ENCODE data around the gene CEP104. TPM values are rescaled to one million over a fixed set of nuclear protein-coding genes. Genes with fewer than 3 reads are reported as not detected.

The CEP104 gene
- total RNA-seq, 1 donor from 2014 or later: 18.3 TPM

DNA sequence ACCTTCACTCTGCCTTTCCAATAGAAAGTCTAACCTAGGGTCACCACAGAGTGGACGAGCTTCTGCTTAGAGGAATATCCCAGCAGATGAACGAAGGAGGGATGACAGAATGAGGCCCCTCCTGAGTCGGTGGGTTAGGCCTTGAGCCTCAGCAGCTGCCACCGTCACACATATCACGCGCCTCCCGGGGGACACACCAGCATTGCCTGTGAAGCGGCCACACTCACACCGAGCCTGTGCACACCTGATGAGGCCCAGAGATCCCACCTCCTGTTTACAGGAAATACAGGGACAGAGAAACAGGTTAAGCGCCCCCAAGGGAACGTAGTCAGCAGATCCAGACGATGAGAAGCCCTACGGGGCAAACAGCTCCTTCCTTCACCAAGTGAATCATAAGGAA lies 35.6 kb downstream of the CEP104 start:
- DNase-seq (ENCODE audit: low read depth): no peak
- TF ChIP-seq, protein P1, sequence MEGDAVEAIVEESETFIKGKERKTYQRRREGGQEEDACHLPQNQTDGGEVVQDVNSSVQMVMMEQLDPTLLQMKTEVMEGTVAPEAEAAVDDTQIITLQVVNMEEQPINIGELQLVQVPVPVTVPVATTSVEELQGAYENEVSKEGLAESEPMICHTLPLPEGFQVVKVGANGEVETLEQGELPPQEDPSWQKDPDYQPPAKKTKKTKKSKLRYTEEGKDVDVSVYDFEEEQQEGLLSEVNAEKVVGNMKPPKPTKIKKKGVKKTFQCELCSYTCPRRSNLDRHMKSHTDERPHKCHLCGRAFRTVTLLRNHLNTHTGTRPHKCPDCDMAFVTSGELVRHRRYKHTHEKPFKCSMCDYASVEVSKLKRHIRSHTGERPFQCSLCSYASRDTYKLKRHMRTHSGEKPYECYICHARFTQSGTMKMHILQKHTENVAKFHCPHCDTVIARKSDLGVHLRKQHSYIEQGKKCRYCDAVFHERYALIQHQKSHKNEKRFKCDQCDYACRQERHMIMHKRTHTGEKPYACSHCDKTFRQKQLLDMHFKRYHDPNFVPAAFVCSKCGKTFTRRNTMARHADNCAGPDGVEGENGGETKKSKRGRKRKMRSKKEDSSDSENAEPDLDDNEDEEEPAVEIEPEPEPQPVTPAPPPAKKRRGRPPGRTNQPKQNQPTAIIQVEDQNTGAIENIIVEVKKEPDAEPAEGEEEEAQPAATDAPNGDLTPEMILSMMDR (conservative IDR thresholded peaks at IDR 0.05; ENCODE audit: low read depth, low read length): no peak
- H3K4me3 ChIP-seq (ENCODE audit: low read depth, low read length): no peak overlapping the region

DNA sequence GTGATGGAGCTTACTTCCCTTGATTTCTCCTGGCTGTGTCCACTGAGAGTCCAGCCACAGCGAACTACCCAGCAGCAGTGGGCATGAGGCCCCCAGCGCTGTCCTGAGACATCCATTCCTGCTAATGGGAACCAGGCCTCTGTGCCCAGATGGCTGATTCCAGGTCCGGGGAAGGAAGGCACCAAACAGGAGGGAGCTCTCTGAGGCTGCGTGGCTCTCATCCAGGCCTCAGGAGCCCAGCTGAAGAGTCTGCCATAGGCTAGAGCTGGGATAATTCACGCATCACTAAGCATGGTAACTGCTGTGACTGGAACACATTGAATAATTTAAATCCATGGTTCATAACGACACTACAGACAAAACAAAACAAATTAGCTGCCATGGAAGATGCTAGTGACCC lies 36.0 kb downstream of the CEP104 start:
- TF ChIP-seq, protein P1 (conservative IDR thresholded peaks at IDR 0.05; ENCODE audit: low read depth, low read length): no peak
- DNase-seq (ENCODE audit: low read depth): no peak
- H3K4me3 ChIP-seq (ENCODE audit: low read depth, low read length): no peak overlapping the region

DNA sequence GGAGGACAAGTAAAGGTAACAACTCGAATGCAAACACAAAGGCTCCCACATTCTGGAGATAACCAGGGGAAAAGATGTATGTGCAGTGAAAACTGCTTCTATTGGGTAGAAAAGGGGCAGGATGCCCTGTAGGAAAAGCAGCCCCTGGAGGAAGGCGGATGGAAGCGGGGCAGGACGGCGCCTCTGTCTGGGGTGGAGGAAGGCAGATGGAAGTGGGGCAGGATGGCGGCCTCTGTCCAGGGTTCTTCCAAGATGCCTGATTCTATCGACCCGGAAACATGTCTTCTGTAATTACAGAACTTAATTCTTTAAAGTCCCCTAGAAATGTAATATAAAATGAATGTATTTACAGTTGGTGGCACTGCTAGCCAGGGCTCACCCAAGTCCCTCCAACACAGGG lies 36.7 kb downstream of the CEP104 start:
- no peak overlapping the region for H3K4me3 ChIP-seq (ENCODE audit: low read depth, low read length)
- no peak for DNase-seq (ENCODE audit: low read depth)
- TF ChIP-seq, protein P1 (conservative IDR thresholded peaks at IDR 0.05; ENCODE audit: low read depth, low read length): no peak

DNA sequence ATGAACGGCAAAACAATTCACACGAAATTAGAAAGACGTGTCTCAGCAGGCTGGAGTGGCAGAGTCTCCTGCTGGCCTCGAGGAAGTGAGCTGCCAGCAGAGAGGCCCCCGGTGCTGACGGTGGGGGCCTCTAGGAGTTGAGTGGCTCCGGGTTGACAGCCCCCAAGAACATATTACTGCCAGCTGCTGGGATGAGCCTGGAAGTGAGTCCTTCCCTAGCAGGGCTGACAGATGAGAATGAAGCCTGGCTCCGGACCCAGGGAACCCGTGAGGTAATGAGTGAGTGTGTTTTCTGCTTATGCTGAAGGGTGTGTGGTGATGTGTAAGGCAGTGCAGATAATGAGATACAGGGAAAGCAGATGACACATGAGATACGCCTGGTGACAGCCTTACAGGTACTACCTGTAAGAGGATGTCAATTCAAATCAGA lies 37.2 kb downstream of the CEP104 start:
- DNase-seq (ENCODE audit: low read depth): no peak
- H3K4me3 ChIP-seq (ENCODE audit: low read depth, low read length): no peak overlapping the region
- TF ChIP-seq, protein P1 (conservative IDR thresholded peaks at IDR 0.05; ENCODE audit: low read depth, low read length): no peak

DNA sequence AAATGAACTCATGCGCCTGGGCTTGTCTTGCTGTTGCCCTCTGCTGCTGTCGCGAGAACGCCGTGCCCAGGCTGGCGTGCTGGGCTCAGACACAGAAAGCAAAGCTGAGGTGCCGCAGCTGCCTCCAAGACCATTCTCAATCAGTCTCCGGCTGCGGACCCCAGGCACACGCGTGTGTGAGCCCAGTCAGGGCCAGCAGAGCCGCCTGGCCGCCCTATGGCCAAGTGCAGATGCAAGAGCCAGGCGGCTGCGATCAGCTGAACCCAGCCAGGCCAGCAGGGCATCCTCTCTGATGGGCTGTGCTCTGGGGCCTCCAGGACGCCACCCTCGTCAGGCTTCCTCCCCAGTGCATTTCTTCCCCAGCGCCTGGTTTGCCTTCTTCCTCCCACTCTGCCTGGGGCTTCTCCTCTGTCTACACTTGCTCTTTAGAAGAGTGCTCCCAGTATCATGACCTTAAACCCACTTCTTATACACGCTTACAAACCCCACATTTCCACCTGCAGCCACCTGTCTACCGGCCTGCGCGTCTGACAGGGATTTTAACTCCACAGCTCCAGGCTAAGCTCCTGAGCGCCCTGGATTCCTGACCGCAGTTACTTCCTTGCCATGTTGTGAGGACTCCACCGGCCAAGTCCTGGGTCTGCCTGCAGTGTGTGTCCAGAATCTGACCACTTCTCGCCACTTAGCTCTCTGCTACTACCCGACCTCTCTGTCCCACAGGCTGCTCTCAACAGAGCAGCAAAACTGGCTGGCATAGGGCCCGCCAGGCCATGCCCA lies 39.0 kb downstream of the CEP104 start:
- no peak overlapping the region for H3K4me3 ChIP-seq (ENCODE audit: low read depth, low read length)
- TF ChIP-seq, protein P1 (conservative IDR thresholded peaks at IDR 0.05; ENCODE audit: low read depth, low read length): no peak
- DNase-seq (ENCODE audit: low read depth): no peak

DNA sequence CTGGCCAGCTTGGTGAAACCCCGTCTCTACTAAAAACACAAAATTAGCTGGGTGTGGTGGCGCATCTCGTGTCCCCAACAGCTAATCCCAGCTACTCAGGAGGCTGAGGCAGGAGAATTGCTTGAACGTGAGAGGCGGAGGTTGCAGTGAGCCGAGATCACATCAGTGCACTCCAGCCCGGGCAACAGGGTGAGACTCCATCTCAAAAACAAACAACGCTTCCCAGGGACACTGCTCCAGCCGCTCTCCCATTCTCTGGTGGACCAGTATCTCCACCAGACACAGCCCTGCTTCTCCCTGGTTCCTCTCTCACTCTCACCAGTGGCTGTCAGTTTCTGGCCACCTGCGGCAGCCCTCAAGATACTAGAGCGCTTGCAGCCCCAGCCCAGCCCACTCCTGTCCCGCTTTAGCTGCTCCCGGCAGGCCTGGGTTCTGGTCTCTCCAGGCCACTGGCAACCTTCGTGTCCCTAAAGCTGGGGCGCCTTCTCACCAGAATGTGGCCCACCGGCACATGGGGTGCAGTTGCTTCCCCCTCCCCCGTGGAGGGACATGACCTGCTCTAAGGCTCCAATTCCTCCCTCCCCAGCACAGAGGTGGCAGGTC lies 39.8 kb downstream of the CEP104 start:
- TF ChIP-seq, protein P1 (conservative IDR thresholded peaks at IDR 0.05; ENCODE audit: low read depth, low read length): no peak
- no peak overlapping the region for H3K4me3 ChIP-seq (ENCODE audit: low read depth, low read length)
- DNase-seq (ENCODE audit: low read depth): no peak

Data from epithelial cell of proximal tubule (primary cell).